Daoy (cell line): ENCODE results near the gene KCNK10. TPM values are rescaled to one million over a fixed set of nuclear protein-coding genes. Genes with fewer than 3 reads are reported as not detected.
"Not testable (repeated sequence)": the region's sequence is repeated elsewhere in the genome, so short reads cannot be mapped to it uniquely, and the experiment has no call there.

Experiments
- DNase-seq: peaks from one replicate; pipeline ENCODE4 v3.0.0-alpha.2; 2015; ENCODE audit warnings: low read depth
- total RNA-seq: library from RNA; depleted of rRNA; stranded (reverse); fragments of >200 nt; shearing (Covaris generic); gene quantifications from 2 replicates; pipeline ENCODE4 v1.2.3, GENCODE V29; 2014

KCNK10 gene
- total RNA-seq, 1 experiment from 2014 or later = 0.06 TPM

- no peak for DNase-seq
Measured at GRCh38 chr14:88270776-88271175, 52.3 kb downstream of the KCNK10 start.

GRCh38 chr14:88269806-88270420 lies 53.2 kb downstream of the KCNK10 start:
- no peak for DNase-seq

- DNase-seq = no peak
Measured at GRCh38 chr14:88266474-88266873, 56.6 kb downstream of the KCNK10 start.

- DNase-seq = peak; percentile 30
Measured at GRCh38 chr14:88264116-88264515, 59.0 kb downstream of the KCNK10 start.

- DNase-seq = not testable (repeated sequence)
Measured at GRCh38 chr14:88261302-88261701, 61.8 kb downstream of the KCNK10 start.

GRCh38 chr14:88258021-88258420 lies 65.0 kb downstream of the KCNK10 start:
- no peak for DNase-seq

GRCh38 chr14:88256997-88257950 lies 65.8 kb downstream of the KCNK10 start:
- peak; percentile 28 for DNase-seq

- no peak for DNase-seq
Measured at GRCh38 chr14:88255798-88256197, 67.3 kb downstream of the KCNK10 start.

- no peak for DNase-seq
Measured at GRCh38 chr14:88255196-88255595, 67.9 kb downstream of the KCNK10 start.

GRCh38 chr14:88252498-88252897 lies 70.6 kb downstream of the KCNK10 start:
- peak; percentile 32 for DNase-seq

- DNase-seq = peak; percentile 23
Measured at GRCh38 chr14:88251650-88252049, 71.4 kb downstream of the KCNK10 start.

- no peak for DNase-seq
Measured at GRCh38 chr14:88249266-88249665, 73.8 kb downstream of the KCNK10 start.

GRCh38 chr14:88248606-88249005 lies 74.5 kb downstream of the KCNK10 start:
- peak; percentile 44 for DNase-seq

GRCh38 chr14:88247228-88247627 lies 75.8 kb downstream of the KCNK10 start:
- no peak for DNase-seq

GRCh38 chr14:88245321-88245720 lies 77.7 kb downstream of the KCNK10 start:
- peak; percentile 92 for DNase-seq

- no peak for DNase-seq
Measured at GRCh38 chr14:88243946-88244345, 79.1 kb downstream of the KCNK10 start.

- DNase-seq = no peak
Measured at GRCh38 chr14:88242446-88242845, 80.6 kb downstream of the KCNK10 start.

GRCh38 chr14:88241810-88242209 lies 81.3 kb downstream of the KCNK10 start:
- DNase-seq = no peak

- DNase-seq = no peak
Measured at GRCh38 chr14:88234442-88234841, 88.6 kb downstream of the KCNK10 start.

GRCh38 chr14:88233915-88234314 lies 89.2 kb downstream of the KCNK10 start:
- DNase-seq = peak; percentile 32

GRCh38 chr14:88232771-88233170 lies 90.3 kb downstream of the KCNK10 start:
- peak; percentile 17 for DNase-seq

- no peak for DNase-seq
Measured at GRCh38 chr14:88231603-88232002, 91.5 kb downstream of the KCNK10 start.

- no peak for DNase-seq
Measured at GRCh38 chr14:88229428-88229827, 93.6 kb downstream of the KCNK10 start.
